Amniotic epithelial cell (primary cell): ENCODE results near the gene C1QTNF8.

Source experiments
- DNase-seq: peaks from one replicate; pipeline ENCODE4 v3.0.0-alpha.2; 2010; ENCODE audit warnings: low read depth

The C1QTNF8 gene

GRCh38 chr16:1060416-1061340, 35.4 kb downstream of the C1QTNF8 start:
- DNase-seq, result no peak

- no peak for DNase-seq
Measured at GRCh38 chr16:1059310-1059709, 36.7 kb downstream of the C1QTNF8 start.

- DNase-seq, result no peak
Measured at GRCh38 chr16:1058216-1058615, 37.8 kb downstream of the C1QTNF8 start.

GRCh38 chr16:1057252-1057932, 38.7 kb downstream of the C1QTNF8 start:
- DNase-seq, result no peak

GRCh38 chr16:1056196-1056595, 39.8 kb downstream of the C1QTNF8 start:
- DNase-seq, result no peak

- DNase-seq, result no peak
Measured at GRCh38 chr16:1055557-1055924, 40.5 kb downstream of the C1QTNF8 start.

- DNase-seq, result peak; percentile 13
Measured at GRCh38 chr16:1054660-1055556, 41.1 kb downstream of the C1QTNF8 start.

- DNase-seq, result no peak
Measured at GRCh38 chr16:1053700-1054368, 42.2 kb downstream of the C1QTNF8 start.

GRCh38 chr16:1053121-1053521, 42.9 kb downstream of the C1QTNF8 start:
- DNase-seq, result no peak

GRCh38 chr16:1052721-1053120, 43.3 kb downstream of the C1QTNF8 start:
- no peak for DNase-seq

- DNase-seq, result no peak
Measured at GRCh38 chr16:1051446-1051845, 44.6 kb downstream of the C1QTNF8 start.

GRCh38 chr16:1050921-1051320, 45.1 kb downstream of the C1QTNF8 start:
- no peak for DNase-seq

GRCh38 chr16:1050516-1050915, 45.5 kb downstream of the C1QTNF8 start:
- DNase-seq, result no peak

GRCh38 chr16:1049976-1050247, 46.1 kb downstream of the C1QTNF8 start:
- DNase-seq, result no peak

- no peak for DNase-seq
Measured at GRCh38 chr16:1049113-1049975, 46.7 kb downstream of the C1QTNF8 start.

GRCh38 chr16:1048442-1049112, 47.5 kb downstream of the C1QTNF8 start:
- DNase-seq, result no peak

GRCh38 chr16:1047801-1048200, 48.2 kb downstream of the C1QTNF8 start:
- no peak for DNase-seq

- DNase-seq, result no peak
Measured at GRCh38 chr16:1047123-1047522, 48.9 kb downstream of the C1QTNF8 start.

GRCh38 chr16:1045993-1046911, 49.8 kb downstream of the C1QTNF8 start:
- DNase-seq, result no peak
